ENCODE data around the gene PADI3. TPM values are rescaled to one million over a fixed set of nuclear protein-coding genes. Genes with fewer than 3 reads are reported as not detected.

The PADI3 gene
- total RNA-seq, 1 donor from 2014 or later: not detected

GRCh38 chr1:17290553-17290952 lies 41.7 kb downstream of the PADI3 start:
- H3K4me3 Mint-ChIP-seq: no peak overlapping the region
- peaks cover 5% of the 10 kb centered on the region for H3K27me3 Mint-ChIP-seq
- no peak overlapping the region for H3K27ac Mint-ChIP-seq
- H3K36me3 Mint-ChIP-seq: no peaks in the 10 kb centered on the region
- no peak for DNase-seq (ENCODE audit: extremely low spot score, unreplicated experiment)
- no peak for TF ChIP-seq CTCF (conservative IDR thresholded peaks at IDR 0.05)
- no peaks in the 10 kb centered on the region for H3K9me3 Mint-ChIP-seq
- peaks cover 6% of the 10 kb centered on the region for H3K4me1 Mint-ChIP-seq (ENCODE audit: unreplicated experiment)

- H3K9me3 Mint-ChIP-seq: no peaks in the 10 kb centered on the region
- DNase-seq (ENCODE audit: extremely low spot score, unreplicated experiment): no peak
- peaks cover 5% of the 10 kb centered on the region for H3K27me3 Mint-ChIP-seq
- no peaks in the 10 kb centered on the region for H3K36me3 Mint-ChIP-seq
- H3K27ac Mint-ChIP-seq: no peak overlapping the region
- no peak overlapping the region for H3K4me3 Mint-ChIP-seq
- no peak for TF ChIP-seq CTCF (conservative IDR thresholded peaks at IDR 0.05)
- peaks cover 6% of the 10 kb centered on the region for H3K4me1 Mint-ChIP-seq (ENCODE audit: unreplicated experiment)
These were observed 43.6 kb downstream of the PADI3 start for GRCh38 chr1:17292299-17293160.

- no peak overlapping the region for H3K27ac Mint-ChIP-seq
- H3K4me3 Mint-ChIP-seq: no peak overlapping the region
- H3K36me3 Mint-ChIP-seq: no peaks in the 10 kb centered on the region
- no peak for DNase-seq (ENCODE audit: extremely low spot score, unreplicated experiment)
- no peak for TF ChIP-seq CTCF (conservative IDR thresholded peaks at IDR 0.05)
- H3K9me3 Mint-ChIP-seq: no peaks in the 10 kb centered on the region
- peaks cover 2% of the 10 kb centered on the region for H3K27me3 Mint-ChIP-seq
- peaks cover 6% of the 10 kb centered on the region for H3K4me1 Mint-ChIP-seq (ENCODE audit: unreplicated experiment)
These were observed 45.0 kb downstream of the PADI3 start for GRCh38 chr1:17293681-17294425.

- peaks cover 2% of the 10 kb centered on the region for H3K27me3 Mint-ChIP-seq
- no peak for DNase-seq (ENCODE audit: extremely low spot score, unreplicated experiment)
- no peak overlapping the region for H3K4me3 Mint-ChIP-seq
- H3K36me3 Mint-ChIP-seq: no peaks in the 10 kb centered on the region
- H3K4me1 Mint-ChIP-seq (ENCODE audit: unreplicated experiment): no peaks in the 10 kb centered on the region
- no peak overlapping the region for H3K27ac Mint-ChIP-seq
- H3K9me3 Mint-ChIP-seq: no peaks in the 10 kb centered on the region
- TF ChIP-seq CTCF (conservative IDR thresholded peaks at IDR 0.05): no peak
These were observed 46.4 kb downstream of the PADI3 start for GRCh38 chr1:17295292-17295691.

- no peak for TF ChIP-seq CTCF (conservative IDR thresholded peaks at IDR 0.05)
- H3K4me1 Mint-ChIP-seq (ENCODE audit: unreplicated experiment): no peaks in the 10 kb centered on the region
- no peak for DNase-seq (ENCODE audit: extremely low spot score, unreplicated experiment)
- no peaks in the 10 kb centered on the region for H3K36me3 Mint-ChIP-seq
- H3K27ac Mint-ChIP-seq: no peak overlapping the region
- no peaks in the 10 kb centered on the region for H3K9me3 Mint-ChIP-seq
- H3K4me3 Mint-ChIP-seq: no peak overlapping the region
- peaks cover 2% of the 10 kb centered on the region for H3K27me3 Mint-ChIP-seq
These were observed 47.2 kb downstream of the PADI3 start for GRCh38 chr1:17296086-17296485.
